Bone marrow (tissue), 2 donors: ENCODE results near the gene TRMU.

Source experiments
- DNase-seq, 2 donors: peaks; one replicate each; lab custom pipeline; 2025; lab: John Stamatoyannopoulos, UW

The TRMU gene

DNA sequence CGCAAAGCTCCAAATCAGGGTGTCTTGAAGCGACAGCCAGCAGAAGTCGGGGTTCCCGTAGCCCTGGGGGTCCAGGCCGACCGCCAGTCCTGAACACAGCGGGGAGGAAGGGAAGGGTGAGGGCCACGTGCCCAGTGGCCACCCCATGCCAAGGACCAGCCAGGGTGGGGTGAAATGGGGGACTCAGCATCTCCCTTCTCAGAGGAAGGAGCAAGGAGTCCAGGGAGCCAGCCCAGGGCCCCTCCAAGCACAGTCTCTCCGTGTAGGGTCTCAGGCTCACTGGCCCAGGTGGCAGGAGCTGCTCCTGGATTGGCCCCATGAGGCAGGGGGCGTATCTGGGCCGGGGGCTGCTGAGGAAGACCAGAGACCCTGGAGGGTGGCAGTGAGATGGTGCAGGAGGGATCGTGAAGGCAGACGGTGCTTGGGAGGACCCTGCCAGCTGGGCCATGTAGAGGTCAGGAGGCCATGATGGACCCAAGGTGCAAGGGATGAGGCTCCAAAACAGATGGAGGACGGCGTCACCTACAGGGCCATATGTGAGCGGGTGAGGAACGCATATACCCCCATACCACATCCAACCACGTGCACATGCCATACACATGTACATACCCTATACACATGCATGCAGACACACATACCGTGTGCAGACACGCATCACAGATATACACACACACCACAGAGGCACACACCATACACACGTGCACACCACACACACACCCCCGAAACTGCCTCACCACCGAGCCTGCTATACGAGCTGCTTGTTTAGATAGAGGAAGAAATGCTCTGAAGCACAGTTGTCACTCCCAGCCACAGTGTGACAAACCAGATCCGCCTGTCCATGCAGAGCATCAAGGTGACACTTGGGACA is 34.4 kb downstream of the TRMU start:
- DNase-seq: no peak

DNA sequence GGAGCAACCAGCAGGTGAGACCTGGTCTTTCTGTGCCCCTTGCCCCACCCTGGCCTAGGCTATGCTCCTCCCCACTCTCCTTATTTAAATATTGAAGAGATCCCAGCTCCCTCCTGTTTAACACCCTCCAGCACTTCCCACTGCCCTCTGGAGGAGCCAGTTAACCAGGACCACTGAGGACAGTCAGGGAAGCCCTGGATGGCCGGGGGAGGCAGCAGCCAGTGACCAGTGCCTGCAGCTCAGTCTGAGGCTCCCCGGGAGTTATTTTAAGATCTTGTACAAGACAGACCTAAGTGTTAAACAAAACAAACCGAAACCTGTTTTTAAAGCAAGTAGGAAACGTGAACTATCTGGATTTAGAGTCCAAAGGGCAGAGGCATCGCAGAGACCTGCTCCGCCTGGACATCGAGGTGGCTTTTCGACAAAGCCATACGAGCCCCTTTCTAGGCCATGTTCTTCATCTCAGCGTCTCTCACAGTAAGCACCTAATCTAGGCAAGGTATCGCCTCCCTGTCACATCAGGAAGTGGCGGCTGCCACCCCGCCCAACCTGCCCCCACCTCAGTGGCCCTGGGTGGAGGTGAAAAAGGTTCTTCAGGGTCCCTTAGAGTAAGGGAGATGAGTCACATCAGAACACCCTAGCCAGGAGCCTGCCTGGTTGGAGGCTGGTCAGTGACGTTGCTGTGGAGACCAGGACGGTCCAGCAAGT is 35.2 kb downstream of the TRMU start:
- no peak for DNase-seq

DNA sequence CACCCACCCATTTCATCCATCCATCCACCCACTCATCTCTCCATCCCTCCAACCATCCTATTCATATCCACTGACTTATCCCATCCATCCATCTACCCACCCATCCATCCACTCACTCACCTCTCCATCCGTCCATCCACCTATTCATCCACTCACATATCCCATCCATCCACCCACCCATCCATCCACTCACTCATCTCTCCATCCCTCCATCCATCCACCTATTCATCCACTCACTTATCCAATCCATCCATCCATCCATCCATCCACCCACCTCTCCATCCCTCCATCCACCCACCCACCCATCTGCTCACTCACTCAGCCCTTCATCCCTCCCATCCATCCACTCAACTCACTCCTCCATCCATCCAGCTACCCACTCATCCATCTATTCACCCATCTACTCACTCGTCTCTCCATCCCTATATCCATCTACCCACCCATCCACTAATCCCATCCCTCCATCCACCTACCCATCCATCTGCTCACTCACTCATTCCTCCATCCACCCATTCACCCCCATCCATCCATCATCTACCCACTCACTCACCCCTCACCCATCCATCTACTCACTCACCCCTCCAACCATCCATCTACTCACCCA is 36.2 kb downstream of the TRMU start:
- no peak for DNase-seq

DNA sequence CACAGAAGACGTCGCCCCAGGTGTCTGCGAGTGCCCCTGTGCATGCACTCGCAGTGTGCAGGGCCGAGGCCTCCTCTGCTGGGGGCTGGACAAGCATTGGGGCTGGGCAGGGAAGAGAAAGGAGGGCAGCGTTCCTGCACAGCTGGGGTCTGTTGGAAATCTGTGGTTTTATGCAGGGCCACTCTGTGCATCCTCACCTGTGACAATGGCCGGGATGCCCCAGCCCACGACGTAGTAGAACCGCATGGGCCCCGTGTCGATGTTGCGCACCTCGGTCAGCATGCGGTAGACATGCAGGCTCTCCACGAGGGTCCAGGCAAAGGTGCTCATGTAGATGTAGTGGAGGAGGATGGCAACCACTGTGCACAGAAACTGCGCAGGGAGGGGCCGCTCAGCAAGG is 37.2 kb downstream of the TRMU start:
- DNase-seq: no peak

GRCh38 chr22:46373159-46373558 is 37.6 kb downstream of the TRMU start:
- no peak for DNase-seq

DNA sequence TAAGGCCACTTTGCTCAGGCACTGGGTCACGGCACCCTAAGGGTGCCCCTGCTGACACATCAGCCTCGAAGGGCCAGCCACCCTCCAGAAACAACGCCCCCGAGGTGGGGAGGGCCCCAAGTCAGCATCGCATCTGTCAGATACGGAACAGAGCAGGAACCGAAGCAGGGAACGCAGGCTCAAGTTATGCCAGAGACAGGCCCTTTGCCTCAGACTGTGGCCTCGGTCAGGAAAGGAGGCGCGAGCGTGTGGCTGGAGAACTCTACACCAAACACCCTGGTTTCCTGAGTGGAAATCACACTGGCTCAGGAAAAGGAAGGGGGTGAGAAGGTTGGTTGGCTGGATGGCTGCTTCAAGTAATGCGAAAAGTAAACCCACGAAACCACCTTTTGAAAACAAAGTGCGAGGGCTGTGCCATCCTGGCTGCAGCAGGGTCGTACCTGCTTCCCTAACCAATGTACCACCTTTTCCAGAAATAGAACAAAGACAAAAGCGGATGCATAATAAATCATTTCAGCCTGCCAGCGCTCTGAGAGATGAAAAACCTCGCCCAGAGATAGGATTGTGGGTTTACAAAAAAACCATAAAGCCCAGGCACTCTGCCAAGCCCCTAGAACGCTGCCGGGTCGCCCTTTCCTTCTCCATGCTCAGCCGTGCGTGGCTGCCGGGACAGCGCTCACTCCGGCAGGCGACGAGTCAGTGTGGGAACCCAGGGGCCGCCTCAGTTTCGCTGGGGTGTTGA is 38.6 kb downstream of the TRMU start:
- DNase-seq: peak in 1 of 2 donors; percentile 40

GRCh38 chr22:46374663-46375474 is 39.4 kb downstream of the TRMU start:
- no peak for DNase-seq

DNA sequence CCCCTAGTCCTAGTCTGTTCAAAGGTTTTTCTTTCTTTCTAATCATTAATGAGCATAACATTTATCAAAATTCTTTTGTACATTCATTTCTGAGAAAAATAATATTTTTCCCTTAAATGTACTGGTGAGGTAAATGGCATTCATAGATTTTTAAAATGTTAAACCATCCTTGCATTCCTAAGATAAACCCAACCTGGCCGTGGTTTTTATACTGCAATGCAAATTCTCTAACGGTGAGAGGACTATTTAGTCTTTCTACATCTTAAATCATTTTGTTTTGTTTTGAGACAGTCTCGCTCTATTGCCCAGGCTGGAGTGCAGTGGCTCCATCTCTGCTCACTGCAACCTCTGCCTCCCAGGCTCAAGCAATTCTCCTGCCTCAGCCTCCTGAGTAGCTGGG is 40.6 kb downstream of the TRMU start:
- DNase-seq: no peak

DNA sequence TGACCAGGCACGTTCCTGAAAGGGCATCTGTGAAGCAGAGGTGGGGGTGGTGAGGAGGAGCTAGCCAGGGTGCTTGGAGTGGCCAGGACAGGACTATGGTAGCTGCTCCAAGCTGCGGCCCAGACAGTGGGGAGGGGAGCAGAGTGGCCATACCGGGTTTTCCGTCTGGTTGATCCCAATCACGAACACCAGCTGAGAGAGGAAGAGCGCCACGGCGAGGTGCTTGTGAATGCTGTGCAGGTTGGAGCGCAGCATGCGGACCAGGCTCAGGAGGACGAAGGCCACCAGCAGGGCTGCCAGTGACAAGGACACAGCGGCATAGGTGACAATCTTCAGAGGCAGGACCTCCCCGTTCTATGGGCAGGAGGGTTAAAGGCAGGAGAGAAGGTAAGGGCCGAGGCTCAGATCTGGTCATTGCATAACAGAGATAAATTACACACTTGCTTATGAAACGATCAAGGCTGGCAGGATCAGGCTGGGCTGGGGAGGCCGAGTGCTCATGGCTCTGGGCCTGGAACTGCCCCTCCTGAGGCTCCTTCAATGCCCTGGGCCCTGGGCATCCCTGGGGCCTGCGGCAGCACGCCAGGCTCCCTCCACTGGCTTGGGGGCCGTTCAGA is 41.5 kb downstream of the TRMU start:
- DNase-seq: no peak

GRCh38 chr22:46377525-46378425 is 42.3 kb downstream of the TRMU start:
- DNase-seq: no peak

DNA sequence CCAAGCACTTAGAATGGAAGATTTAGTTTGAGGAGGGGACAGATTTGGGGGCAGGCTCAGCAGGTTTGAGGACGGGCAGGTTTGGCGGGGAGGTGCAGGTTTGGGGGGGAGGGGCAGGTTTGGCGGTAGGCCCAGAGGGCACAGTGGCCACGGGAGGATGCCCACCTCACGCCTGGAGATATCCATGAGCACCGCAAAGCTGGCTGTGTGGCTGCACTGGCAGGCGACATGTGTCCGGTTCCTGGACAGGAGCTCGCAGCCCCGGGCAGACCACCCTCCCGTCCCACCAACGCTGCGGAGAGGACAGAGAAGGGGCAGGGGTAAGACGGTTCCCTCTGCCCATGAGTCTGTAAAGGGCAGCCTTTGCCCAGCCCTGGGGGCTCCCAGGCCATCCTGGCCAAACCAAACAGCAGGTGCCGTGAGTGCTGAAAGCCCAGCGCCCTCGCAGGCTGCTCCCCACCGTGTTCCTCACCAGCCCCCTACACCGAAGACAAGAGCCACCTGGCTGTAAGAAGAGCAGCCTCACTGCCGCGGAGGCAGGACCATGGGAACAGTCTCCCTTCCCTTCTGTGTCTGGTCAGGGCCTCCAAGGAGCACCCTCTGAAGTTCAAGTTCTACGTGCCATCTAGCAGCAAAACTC is 43.0 kb downstream of the TRMU start:
- no peak for DNase-seq

DNA sequence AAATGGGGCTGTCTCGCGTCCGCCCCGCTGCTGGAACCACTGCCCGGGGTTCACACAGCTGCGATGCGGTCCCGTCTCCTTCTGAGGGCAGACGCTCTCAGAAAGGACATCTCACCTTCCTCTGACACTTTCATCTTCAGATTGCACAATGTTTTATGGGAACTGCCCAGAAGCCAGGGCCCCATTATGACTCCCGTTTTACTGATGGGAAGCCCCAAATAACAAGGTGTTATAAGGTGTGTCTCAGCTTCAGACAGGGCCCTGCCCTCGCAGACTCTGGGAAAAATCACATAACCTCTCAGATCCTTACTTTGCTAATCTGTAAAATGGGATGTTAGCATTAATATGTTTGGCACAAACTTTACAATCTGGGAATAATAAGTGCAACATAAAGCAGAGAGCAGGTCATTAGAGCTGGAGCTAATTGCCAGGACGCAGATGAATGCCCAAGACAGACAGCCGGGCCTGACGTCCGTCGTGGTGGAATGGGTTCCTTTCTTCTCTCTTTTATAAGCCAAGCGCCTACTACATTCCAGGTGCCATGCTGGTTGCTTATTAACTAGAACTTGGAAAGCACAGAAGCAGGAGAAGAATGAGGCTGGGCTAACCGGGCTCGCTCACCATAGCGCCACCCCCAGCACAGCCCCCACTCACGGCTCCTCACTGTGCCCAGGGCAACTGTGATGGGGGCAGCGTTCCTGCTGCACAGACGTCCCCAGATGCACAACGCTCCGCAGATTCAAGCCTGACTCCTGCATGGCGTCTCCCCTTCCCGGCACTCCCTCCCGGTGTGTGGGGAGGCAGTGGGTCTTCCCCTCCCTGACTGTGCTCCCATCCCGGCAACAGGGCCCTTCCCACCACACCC is 43.8 kb downstream of the TRMU start:
- no peak for DNase-seq

GRCh38 chr22:46380069-46380468 is 44.6 kb downstream of the TRMU start:
- DNase-seq: no peak

DNA sequence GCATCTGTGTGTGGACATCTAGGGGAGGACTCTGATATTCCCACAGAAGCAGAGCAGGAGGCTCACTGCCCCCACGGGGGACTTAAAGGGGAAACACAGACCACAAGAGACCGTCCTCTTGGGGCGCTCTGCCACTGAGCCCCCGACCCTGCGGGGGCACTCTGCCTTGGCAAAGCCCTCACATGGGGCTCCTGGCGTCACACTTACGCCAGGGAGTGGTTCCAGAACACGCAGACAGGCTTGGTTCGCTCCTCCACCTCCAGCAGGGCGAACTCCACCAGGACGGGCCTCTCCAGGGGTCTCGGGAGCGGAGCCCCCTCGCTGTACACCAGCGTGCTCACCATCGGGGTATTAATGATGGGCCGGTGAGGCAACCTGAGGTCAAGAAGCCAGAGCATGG is 45.1 kb downstream of the TRMU start:
- no peak for DNase-seq

DNA sequence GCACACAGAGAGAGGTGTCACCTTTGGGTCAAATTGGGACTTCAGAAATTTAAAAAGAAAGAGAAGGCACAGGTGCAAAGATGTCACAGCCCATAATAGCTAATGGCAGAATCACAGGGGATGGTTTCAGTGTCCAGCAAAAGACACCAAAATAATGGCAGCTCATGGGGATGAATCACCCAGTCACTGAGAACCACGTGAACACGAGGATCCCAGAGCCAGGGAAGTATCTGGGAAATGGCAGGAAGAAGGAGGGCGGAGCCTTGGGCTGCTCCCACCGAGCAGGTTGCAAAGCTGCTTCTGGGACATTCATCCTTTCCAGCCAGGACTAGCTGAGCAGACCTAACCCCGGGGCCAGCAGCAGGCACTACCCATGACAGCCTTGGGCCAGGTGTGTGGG is 45.6 kb downstream of the TRMU start:
- no peak for DNase-seq

- no peak for DNase-seq
Observed at GRCh38 chr22:46381731-46382130, 46.2 kb downstream of the TRMU start.

- DNase-seq: no peak
Observed at GRCh38 chr22:46382524-46382923, 47.0 kb downstream of the TRMU start.

- no peak for DNase-seq
Observed at GRCh38 chr22:46386312-46386711, 50.8 kb downstream of the TRMU start.

DNA sequence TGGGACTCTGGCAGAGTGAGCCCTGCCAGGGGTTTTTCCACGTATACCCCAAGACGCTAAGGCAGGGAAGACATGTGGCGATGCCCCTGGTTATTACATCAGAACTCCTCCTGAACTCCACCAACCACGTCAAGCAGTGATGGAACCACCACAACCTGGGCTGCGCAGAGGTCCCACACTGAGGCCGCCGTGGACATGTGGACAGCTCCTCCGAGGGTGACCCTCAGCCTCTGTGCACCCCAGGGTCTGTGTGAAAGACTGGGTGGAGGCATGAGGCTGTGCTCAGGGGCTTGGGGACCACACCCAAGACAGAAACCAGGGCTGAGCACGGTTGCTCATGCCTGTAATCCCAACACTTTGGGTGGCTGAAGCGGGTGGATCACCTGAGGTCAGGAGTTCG is 52.2 kb downstream of the TRMU start:
- no peak for DNase-seq
